ENCODE measurements around the gene VHLL.

- no peak for TF ChIP-seq CTCF (IDR thresholded peaks at IDR 0.05; ENCODE audit: low read length)
- TF ChIP-seq EZH2phosphoT487 (IDR thresholded peaks at IDR 0.05; ENCODE audit: low read length), result no peak
Measured at GRCh38 chr1:156276532-156276931, 22.6 kb downstream of the VHLL start.

Measured in MM.1S (cell line).